HFFc6 (cell line): ENCODE results near the gene BCAS3. TPM values are rescaled to one million over a fixed set of nuclear protein-coding genes. Genes with fewer than 3 reads are reported as not detected.
"Not testable (repeated sequence)": the region's sequence is repeated elsewhere in the genome, so short reads cannot be mapped to it uniquely, and the experiment has no call there.

Experiments used
- DNase-seq: peaks from one replicate; pipeline ENCODE4 v3.0.0-alpha.2; 2018
- H3K27ac Mint-ChIP-seq: 2 replicates; pipeline ENCODE4 v1.8.0; 2020; ENCODE audit warnings: mild to moderate bottlenecking, mixed read lengths
- H3K27me3 Mint-ChIP-seq: 2 replicates; pipeline ENCODE4 v1.8.0; 2021; ENCODE audit warnings: mild to moderate bottlenecking, moderate library complexity, mixed read lengths; ENCODE audit not compliant: insufficient read depth
- H3K36me3 Mint-ChIP-seq: 2 replicates; pipeline ENCODE4 v1.8.0; 2021; ENCODE audit warnings: low read depth, mixed read lengths
- H3K4me1 Mint-ChIP-seq: 2 replicates; pipeline ENCODE4 v1.8.0; 2020; ENCODE audit warnings: low read depth, mixed read lengths
- H3K4me3 Mint-ChIP-seq: 2 replicates; pipeline ENCODE4 v1.8.0; 2020; ENCODE audit warnings: mild to moderate bottlenecking, moderate library complexity, mixed read lengths
- H3K9me3 Mint-ChIP-seq: 2 replicates; pipeline ENCODE4 v1.8.0; 2020; ENCODE audit warnings: mild to moderate bottlenecking, mixed read lengths
- total RNA-seq, 6 experiments: library from RNA; stranded (reverse); fragmentation: NEBNext Ultra II Directional; extraction: Animal tissue kit (Norgen Biotek cat#: 25700); gene quantifications; 2 replicates in 1 of 6; 3 replicates in 5 of 6; pipeline ENCODE4 v1.2.3, GENCODE V29; 2021
- TF ChIP-seq, protein P1 (sequence below): fragments of 200-600 bp; sonication (generic); IDR thresholded peaks from 2 replicates; pipeline ENCODE4 v1.5.0; 2021; ENCODE audit warnings: antibody characterized with exemption, mild to moderate bottlenecking

The BCAS3 gene
- total RNA-seq, 6 experiments from 2014 or later = 9.8 to 13.8 (median 12.0) TPM

DNA sequence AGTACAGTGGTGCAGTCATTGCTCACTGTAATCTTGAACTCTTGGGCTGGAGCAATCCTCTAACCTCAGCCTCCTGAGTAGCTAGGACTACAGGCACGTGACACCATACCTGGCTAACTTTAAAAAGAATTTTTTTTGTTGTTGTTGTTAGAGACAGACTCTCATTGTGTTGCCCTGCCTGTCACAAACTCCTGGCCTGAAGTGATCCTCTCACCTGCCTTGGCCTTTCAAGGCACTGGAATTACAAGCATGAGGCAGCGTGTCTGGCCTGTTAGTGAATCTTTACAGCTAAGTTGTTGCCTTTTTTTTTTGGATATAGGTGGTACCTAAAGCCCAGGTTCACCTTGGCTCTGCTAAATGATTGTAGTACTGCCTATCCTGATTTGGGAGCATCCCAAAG lies 290.6 kb downstream of the BCAS3 start:
- DNase-seq = no peak
- Mint-ChIP-seq H3K27me3 (no peaks in the 10 kb centered on the region), H3K9me3 (peaks cover 22% of the 10 kb centered on the region), H3K4me1 (peaks cover 7% of the 10 kb centered on the region; the same call in 1 of the 2 replicates), H3K36me3 (peaks cover 30% of the 10 kb centered on the region), H3K27ac (no peak overlapping the region), H3K4me3 (no peak overlapping the region)
- TF ChIP-seq, protein P1, sequence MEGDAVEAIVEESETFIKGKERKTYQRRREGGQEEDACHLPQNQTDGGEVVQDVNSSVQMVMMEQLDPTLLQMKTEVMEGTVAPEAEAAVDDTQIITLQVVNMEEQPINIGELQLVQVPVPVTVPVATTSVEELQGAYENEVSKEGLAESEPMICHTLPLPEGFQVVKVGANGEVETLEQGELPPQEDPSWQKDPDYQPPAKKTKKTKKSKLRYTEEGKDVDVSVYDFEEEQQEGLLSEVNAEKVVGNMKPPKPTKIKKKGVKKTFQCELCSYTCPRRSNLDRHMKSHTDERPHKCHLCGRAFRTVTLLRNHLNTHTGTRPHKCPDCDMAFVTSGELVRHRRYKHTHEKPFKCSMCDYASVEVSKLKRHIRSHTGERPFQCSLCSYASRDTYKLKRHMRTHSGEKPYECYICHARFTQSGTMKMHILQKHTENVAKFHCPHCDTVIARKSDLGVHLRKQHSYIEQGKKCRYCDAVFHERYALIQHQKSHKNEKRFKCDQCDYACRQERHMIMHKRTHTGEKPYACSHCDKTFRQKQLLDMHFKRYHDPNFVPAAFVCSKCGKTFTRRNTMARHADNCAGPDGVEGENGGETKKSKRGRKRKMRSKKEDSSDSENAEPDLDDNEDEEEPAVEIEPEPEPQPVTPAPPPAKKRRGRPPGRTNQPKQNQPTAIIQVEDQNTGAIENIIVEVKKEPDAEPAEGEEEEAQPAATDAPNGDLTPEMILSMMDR = no peak

DNA sequence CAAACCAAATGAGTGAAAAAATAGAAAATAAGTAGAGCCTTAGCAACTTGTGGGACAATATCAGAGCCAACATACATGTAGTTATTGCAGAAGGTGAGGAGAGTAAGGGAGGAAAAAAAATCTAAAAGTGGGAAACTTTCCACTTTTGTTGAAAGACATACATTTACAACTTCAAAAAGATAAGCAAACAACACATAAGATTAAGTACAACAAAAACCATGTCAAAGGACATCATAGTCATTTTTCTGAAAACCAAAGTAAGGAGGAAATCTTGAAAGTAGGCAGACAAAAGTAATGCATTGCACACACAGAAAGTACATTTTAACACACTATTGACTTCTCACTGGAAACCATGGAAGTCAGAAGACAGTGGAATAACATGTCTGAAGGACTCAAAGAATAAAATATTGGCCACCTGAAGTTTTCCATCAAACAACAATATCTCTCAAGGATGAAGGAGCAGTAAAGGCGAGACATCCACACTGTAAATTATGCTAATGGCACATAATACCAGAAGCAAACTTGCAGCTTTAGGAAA lies 291.9 kb downstream of the BCAS3 start:
- H3K27me3 Mint-ChIP-seq = no peaks in the 10 kb centered on the region
- peaks cover 15% of the 10 kb centered on the region for H3K9me3 Mint-ChIP-seq
- TF ChIP-seq, protein P1 = no peak
- no peak for DNase-seq
- H3K4me3 Mint-ChIP-seq = no peak overlapping the region
- peaks cover 14% of the 10 kb centered on the region for H3K4me1 Mint-ChIP-seq
- no peak overlapping the region for H3K27ac Mint-ChIP-seq
- peaks cover 22% of the 10 kb centered on the region for H3K36me3 Mint-ChIP-seq

DNA sequence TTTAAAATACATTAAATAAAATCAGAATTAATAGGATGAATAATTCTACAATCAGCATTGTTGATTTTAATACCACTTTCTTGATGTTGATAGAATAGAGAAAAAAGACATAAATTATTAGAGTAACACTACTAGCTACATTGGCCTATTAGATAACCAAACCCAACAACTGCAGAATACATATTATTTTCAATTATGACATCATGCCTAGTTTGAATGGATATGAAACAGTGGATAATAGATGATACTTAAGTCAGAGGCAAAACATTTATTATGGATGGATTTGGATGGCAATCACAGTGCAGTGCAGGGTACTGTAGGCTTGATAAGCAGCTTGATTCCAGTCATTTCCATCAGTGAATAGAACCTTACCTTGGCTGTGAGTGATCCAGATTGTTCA lies 293.1 kb downstream of the BCAS3 start:
- peaks cover 14% of the 10 kb centered on the region for H3K4me1 Mint-ChIP-seq
- no peak overlapping the region for H3K4me3 Mint-ChIP-seq
- peaks cover 20% of the 10 kb centered on the region for H3K36me3 Mint-ChIP-seq
- no peaks in the 10 kb centered on the region for H3K27me3 Mint-ChIP-seq
- TF ChIP-seq, protein P1 = no peak
- H3K9me3 Mint-ChIP-seq = peaks cover 15% of the 10 kb centered on the region
- DNase-seq = no peak
- no peak overlapping the region for H3K27ac Mint-ChIP-seq

DNA sequence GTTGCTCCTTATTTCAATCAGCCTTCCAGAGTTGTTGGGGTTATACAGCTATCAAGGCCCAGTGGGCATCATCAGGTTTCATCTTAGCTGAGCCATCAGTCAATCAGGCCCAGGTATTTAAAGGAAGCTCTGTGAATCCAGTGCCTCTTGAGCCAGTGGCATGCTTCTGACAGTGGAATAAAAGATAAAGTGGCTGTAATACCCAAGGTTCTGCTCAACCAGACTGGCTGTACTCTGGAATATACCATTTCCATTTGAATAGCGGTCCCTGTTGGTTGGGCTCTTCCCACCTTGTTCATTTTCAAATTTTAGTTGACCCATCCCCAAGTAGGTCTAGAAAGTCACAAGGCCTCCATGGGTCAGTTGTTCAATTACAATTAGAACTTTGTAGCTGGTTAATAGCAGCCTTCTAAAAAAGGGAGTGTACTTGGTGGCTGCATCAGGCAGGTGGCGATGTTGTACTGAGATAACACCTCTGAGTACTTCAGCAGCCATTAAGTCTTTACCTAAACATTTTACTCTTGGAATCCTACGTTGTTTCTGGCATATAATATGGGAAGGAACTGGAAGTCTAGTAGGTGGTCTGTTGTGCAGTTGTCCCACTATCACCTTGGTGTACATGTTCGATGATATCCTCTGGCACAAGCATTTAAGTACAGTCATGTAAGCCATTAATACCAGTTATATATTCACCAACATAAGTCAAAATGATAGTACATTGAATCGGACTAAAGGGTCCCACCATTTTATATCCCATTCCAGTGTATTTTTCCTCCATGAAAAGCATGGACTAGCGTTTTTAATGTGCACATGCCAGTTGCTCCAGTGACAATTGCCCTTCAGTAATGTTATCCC lies 294.1 kb downstream of the BCAS3 start:
- no peaks in the 10 kb centered on the region; the same call in 1 of the 2 replicates for H3K27me3 Mint-ChIP-seq
- no peak overlapping the region for H3K4me3 Mint-ChIP-seq

DNA sequence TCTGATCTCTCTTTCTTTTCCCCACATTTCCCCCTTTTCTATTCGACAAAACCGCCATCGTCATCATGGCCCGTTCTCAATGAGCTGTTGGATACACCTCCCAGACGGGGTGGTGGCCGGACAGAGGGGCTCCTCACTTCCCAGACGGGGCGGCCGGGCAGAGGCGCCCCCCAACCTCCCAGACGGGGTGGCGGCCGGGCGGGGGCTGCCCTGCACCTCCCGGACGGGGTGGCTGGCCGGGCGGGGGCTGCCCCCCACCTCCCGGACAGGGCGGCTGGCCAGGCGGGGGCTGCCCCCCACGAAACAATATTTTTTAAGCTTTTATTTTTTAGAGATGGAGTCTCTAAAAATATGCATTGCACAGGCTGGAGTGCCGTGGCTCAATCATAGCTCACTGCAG lies 299.2 kb downstream of the BCAS3 start:
- H3K9me3 Mint-ChIP-seq, H3K36me3 Mint-ChIP-seq, DNase-seq, H3K4me1 Mint-ChIP-seq, H3K27me3 Mint-ChIP-seq, H3K27ac Mint-ChIP-seq, H3K4me3 Mint-ChIP-seq: not testable (repeated sequence)

More for the DNA sequence above, 294.1 kb downstream of the BCAS3 start:
- Mint-ChIP-seq H3K27ac (no peak overlapping the region), H3K36me3 (peaks cover 20% of the 10 kb centered on the region), H3K4me1 (peaks cover 14% of the 10 kb centered on the region), H3K9me3 (peaks cover 15% of the 10 kb centered on the region)
- TF ChIP-seq, protein P1 = peak; percentile 85
- peak; percentile 57 for DNase-seq

DNA sequence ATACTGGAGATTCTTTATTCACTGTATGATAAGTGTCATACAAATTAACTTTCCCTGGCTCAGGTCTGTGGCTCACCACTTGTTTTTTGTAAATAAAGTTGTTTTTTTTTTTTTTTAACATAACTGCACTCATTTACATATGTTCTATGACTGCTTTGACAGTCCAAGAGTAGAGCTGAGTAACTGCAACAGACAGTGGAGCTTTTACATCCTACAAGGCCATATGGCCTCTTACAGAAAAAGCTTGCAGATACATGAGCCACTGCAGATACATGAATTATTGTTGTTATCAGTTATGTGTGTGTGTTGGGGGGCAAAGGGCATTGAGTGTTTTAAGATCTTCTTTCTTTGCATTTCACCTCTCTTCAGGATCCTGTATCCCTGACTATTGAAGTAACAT lies 311.7 kb downstream of the BCAS3 start:
- no peaks in the 10 kb centered on the region; the same call in 1 of the 2 replicates for H3K27me3 Mint-ChIP-seq
- no peaks in the 10 kb centered on the region for H3K36me3 Mint-ChIP-seq
- TF ChIP-seq, protein P1 = no peak
- DNase-seq = no peak
- H3K27ac Mint-ChIP-seq = no peak overlapping the region
- no peak overlapping the region for H3K4me3 Mint-ChIP-seq
- H3K9me3 Mint-ChIP-seq = no peaks in the 10 kb centered on the region
- H3K4me1 Mint-ChIP-seq = no peaks in the 10 kb centered on the region
